Stimulated activated CD8-positive, alpha-beta memory T cell treated with anti-CD3 and anti-CD28 coated beads, Interleukin-12 subunit alpha, Interleukin-12 subunit beta, amount 100 ng/mL, for 1 hour (primary cell): ENCODE measurements around the gene RANBP1.

Source experiments
- DNase-seq: peaks from one replicate; pipeline ENCODE4 v3.0.0-alpha.2; 2020; ENCODE audit warnings: low read depth

The RANBP1 gene

GRCh38 chr22:20089226-20089976 lies 26.5 kb upstream of the RANBP1 start:
- DNase-seq, result no peak

DNA sequence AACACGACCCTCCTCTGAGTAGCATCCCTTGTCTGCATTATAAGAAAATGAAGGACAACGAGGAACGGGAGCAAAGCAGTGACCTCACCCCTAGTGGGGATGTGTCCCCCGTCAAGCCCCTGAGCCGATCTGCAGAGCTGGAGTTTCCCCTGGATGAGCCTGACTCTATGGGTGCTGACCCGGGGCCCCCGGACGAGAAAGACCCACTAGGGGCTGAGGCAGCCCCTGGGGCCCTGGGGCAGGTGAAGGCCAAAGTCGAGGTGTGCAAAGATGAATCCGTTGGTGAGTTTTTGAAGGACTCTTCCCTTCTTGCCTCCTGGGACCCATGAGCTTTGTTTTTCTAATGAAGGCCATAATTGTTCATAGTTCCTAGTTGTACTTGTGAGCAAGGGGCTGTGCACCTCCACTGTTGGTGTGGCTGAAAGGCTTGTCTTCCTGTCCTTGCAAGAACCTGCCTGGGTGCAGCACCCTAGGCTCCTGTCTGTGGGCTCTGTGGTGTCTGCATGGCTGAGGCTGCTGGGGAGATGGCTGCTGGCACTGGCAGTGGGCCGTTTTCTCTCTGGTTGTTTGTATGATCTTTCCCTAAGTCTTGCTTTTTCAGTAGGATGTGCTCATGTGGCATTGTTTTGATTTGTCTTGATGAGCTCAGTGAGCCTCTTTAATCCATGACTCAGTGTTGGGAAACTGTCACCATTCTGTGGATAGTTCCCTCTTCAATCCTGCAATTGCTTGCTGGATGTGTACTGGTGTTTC lies 25.8 kb upstream of the RANBP1 start:
- DNase-seq, result no peak

- DNase-seq, result no peak
Measured at GRCh38 chr22:20090730-20091240, 25.1 kb upstream of the RANBP1 start.

GRCh38 chr22:20091690-20092476 lies 24.0 kb upstream of the RANBP1 start:
- no peak for DNase-seq

DNA sequence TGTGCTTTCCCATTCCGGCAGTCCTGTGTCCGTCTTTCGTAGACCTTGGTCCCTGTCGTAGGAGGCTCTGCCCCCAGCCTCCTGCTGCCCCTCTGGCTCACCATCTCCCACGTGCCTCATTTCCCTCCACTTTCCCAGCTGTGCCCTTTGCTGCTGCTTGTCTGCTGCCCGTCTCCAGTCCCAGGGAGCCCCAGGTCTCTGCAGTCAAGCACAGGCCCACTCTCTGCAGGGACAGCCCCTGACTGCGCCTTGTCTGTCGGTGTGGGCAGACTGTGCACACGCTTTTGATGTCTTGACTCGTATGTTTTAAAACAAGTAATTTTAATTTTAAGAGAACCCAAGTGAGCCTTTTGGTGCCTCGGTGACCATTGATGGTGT lies 23.4 kb upstream of the RANBP1 start:
- no peak for DNase-seq

GRCh38 chr22:20093418-20094196 lies 22.3 kb upstream of the RANBP1 start:
- DNase-seq, result no peak

DNA sequence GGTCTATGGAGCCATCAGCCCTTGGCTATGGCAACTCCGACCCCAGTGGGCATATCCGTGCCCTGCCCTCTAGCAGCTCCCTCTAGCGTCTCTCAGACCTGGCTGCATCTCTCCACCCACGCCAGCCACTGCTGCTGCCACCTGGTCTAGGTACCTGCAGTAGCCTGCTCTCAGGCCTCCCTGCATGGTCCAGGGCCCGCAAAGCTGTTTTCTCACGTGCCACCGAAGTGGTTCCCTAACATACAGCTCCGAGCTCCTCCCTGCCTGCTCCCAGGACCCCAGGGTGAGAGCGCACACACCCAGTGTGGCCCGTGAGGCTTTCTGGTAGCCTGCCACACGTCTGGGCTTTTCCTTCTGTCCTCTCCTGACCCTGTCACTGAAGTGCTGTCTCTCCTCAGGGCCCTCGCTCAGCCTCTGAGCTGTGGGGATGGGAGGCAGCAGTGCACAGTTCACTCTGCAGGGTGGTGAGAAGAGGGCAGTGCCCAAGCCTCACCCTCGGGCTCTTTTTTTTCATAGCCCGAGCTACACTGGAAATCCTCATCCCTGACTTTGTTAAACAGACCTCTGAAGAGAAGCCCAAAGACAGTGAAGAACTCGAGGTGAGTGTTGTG lies 21.6 kb upstream of the RANBP1 start:
- DNase-seq, result no peak

DNA sequence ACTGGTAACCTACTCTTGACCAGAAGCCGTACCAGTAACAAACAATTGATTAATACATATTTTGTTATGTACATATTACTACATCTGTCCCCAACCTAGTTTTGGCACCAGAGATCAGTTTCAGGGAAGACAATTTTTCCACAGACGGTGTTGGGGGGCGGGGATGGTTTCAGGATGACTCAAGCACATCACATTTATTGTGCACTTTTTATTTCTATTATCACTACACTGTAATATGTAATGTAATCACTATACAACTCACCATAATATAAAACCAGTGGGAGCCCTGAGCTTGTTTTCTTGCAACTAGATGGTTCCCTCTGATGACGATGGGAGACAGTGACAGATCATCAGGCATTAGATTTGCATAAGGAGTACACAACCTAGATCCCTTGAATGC lies 20.4 kb upstream of the RANBP1 start:
- DNase-seq, result no peak

GRCh38 chr22:20096574-20097420 lies 19.1 kb upstream of the RANBP1 start:
- no peak for DNase-seq

GRCh38 chr22:20099099-20099711 lies 16.7 kb upstream of the RANBP1 start:
- no peak for DNase-seq

DNA sequence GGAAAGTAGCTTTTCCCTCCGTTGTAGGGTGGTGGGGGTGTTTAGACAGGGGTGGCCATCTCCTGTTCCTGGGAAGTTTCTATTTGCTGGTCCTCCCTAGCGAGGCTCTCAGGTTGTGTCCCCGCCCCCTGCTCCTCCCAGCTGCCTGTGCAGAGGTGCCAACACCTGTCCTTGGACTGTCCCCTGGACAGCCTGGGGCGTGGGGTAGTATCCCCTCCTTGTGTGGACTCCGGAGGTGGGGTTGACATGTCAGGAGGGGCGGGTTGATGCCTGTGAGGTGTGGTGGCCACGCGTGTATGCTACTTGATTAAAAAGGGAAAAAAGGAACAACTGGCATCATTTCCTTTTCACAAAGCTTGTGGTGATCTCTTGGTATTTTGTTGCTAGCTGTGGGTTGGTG lies 14.3 kb upstream of the RANBP1 start:
- DNase-seq, result no peak

DNA sequence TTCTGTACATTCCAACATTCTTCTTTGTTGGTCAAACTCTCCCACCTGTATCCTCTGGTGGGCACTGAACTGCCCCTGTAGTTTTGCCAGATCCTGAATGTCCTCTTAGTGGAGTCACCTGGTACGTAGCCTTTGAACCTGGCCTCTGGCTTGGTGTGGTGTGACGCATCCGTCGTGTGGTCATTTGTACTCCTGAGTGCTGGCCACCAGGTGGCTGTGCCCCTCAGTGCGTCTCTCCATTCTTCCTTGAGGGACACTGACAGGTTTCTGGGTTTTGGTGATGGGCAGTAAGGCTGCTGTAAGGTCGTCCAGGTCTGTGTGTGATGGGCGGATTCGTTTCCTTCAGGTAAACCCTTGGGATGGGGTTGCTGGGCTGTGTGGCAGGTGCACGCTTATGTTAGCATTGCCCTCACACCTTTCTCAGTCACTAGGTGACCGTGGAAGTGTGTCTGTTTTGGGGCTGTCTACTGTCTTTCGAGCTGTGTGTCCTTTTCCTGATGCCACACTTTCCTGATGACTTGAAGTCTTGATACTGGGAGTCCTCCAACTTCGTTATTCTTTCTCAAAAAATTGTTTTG lies 13.6 kb upstream of the RANBP1 start:
- no peak for DNase-seq

GRCh38 chr22:20105456-20106204 lies 10.3 kb upstream of the RANBP1 start:
- no peak for DNase-seq

DNA sequence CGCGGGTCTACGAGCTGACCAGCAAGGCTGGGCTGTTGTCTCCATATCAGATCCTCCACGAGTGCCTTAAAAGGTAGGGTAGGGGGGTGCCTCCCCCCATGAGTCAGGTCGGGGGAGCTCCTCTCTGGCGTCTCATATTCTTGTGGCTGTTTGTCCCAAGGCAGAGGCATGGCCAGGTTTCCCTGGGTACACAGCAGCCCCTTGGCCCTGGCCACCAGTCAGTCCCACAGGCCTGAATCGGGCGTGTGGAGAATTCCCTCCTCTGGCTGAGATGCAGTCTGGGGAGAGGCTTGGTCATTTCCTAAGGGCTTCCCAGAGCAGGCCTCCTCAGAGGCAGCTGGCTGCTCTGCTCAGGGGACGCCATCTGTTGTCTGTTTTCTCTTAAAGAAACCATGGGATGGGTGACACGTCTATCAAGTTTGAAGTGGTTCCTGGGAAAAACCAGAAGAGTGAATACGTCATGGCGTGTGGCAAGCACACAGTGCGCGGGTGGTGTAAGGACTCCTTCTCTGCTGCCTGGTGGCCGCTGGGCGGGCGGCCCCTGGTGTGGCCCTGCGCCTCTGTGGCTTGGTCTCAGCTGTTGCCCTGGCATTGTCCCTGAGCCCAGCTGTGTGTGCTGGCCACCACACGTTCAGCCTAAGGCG lies 9.6 kb upstream of the RANBP1 start:
- no peak for DNase-seq

GRCh38 chr22:20106849-20107237 lies 9.1 kb upstream of the RANBP1 start:
- DNase-seq, result no peak

- no peak for DNase-seq
Measured at GRCh38 chr22:20107471-20107901, 8.4 kb upstream of the RANBP1 start.

- no peak for DNase-seq
Measured at GRCh38 chr22:20107951-20108756, 7.8 kb upstream of the RANBP1 start.
